NCI-H1105 (cell line): Measurements from ENCODE around the gene PCDHGA7.
"Not testable (repeated sequence)": the region's sequence is repeated elsewhere in the genome, so short reads cannot be mapped to it uniquely, and the experiment has no call there.

Experiments
- DNase-seq: peaks from one replicate; lab custom pipeline; 2025; lab: John Stamatoyannopoulos, UW

Gene PCDHGA7

GRCh38 chr5:141430332-141431113, 48.0 kb downstream of the PCDHGA7 start, which contains the start of gene PCDHGA12:
TSS of gene PCDHGA12 (plus strand) at chr5:141430507. CDS start at chr5:141430760, 253 bp downstream.
- no peak for DNase-seq

- no peak for DNase-seq
Measured at GRCh38 chr5:141431286-141431685, 48.7 kb downstream of the PCDHGA7 start.

DNA sequence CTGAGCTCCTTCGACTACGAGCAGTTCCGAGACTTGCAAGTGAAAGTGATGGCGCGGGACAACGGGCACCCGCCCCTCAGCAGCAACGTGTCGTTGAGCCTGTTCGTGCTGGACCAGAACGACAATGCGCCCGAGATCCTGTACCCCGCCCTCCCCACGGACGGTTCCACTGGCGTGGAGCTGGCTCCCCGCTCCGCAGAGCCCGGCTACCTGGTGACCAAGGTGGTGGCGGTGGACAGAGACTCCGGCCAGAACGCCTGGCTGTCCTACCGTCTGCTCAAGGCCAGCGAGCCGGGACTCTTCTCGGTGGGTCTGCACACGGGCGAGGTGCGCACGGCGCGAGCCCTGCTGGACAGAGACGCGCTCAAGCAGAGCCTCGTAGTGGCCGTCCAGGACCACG, 49.8 kb downstream of the PCDHGA7 start:
- DNase-seq: not testable (repeated sequence)

DNA sequence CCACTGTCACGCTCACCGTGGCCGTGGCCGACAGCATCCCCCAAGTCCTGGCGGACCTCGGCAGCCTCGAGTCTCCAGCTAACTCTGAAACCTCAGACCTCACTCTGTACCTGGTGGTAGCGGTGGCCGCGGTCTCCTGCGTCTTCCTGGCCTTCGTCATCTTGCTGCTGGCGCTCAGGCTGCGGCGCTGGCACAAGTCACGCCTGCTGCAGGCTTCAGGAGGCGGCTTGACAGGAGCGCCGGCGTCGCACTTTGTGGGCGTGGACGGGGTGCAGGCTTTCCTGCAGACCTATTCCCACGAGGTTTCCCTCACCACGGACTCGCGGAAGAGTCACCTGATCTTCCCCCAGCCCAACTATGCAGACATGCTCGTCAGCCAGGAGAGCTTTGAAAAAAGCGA, 50.2 kb downstream of the PCDHGA7 start:
- not testable (repeated sequence) for DNase-seq

- no peak for DNase-seq
Measured at GRCh38 chr5:141434006-141434405, 51.5 kb downstream of the PCDHGA7 start.
